SU-DHL-6 (cell line): ENCODE measurements around the gene DCXR.

Source experiments
- CTCF ChIP-seq: fragments of 200-600 bp; sonication (generic); IDR thresholded peaks from one replicate; pipeline ENCODE4 v1.5.1; 2017; ENCODE audit warnings: antibody characterized with exemption, mild to moderate bottlenecking, low read length, moderate library complexity; ENCODE audit not compliant: insufficient read depth, poor library complexity, severe bottlenecking
- EZH2phosphoT487 ChIP-seq: fragments of 200-600 bp; sonication (generic), shearing (Covaris generic); conservative IDR thresholded peaks from 2 replicates; pipeline ENCODE4 v1.6.1; 2018; ENCODE audit warnings: mild to moderate bottlenecking, antibody characterized with exemption, low read length, moderate library complexity, mixed read lengths

GRCh38 chr17:82050152-82050760, 12.8 kb upstream of the DCXR start:
- TF ChIP-seq CTCF (no peak), EZH2phosphoT487 (no peak)
